ENCODE results near the gene MBTD1.
A peak's percentile ranks its signal among the peaks of the same experiment; 100 is the strongest.

- peak; percentile 91 to 93 for TF ChIP-seq POLR2AphosphoS5 (IDR thresholded peaks at IDR 0.05; ENCODE audit: insufficient read depth in 1 of 2, low read depth in 1 of 2)
- no peak for TF ChIP-seq CTCF (IDR thresholded peaks at IDR 0.05)
These were observed 581 bp upstream of the MBTD1 start, which contains the start of gene UTP18 for GRCh38 chr17:51260237-51261023.
